NCI-H146 (cell line): ENCODE results near the gene MYL12B.
A peak's percentile ranks its signal among the peaks of the same experiment; 100 is the strongest.
"Not testable (repeated sequence)": the region's sequence is repeated elsewhere in the genome, so short reads cannot be mapped to it uniquely, and the experiment has no call there.

ENCODE experiments used
- DNase-seq: peaks from one replicate; lab custom pipeline; 2025; lab: John Stamatoyannopoulos, UW

The MYL12B gene

GRCh38 chr18:3261373-3262233 lies at the start of gene MYL12B:
MYL12B (plus strand) TSS chr18:3262133; CDS start chr18:3272899, 10,766 bp downstream.
- peak; percentile 82 for DNase-seq

- no peak for DNase-seq
Measured at GRCh38 chr18:3212657-3213056, 49.3 kb upstream of the MYL12B start.

- no peak for DNase-seq
Measured at GRCh38 chr18:3213300-3214059, 48.5 kb upstream of the MYL12B start.

DNA sequence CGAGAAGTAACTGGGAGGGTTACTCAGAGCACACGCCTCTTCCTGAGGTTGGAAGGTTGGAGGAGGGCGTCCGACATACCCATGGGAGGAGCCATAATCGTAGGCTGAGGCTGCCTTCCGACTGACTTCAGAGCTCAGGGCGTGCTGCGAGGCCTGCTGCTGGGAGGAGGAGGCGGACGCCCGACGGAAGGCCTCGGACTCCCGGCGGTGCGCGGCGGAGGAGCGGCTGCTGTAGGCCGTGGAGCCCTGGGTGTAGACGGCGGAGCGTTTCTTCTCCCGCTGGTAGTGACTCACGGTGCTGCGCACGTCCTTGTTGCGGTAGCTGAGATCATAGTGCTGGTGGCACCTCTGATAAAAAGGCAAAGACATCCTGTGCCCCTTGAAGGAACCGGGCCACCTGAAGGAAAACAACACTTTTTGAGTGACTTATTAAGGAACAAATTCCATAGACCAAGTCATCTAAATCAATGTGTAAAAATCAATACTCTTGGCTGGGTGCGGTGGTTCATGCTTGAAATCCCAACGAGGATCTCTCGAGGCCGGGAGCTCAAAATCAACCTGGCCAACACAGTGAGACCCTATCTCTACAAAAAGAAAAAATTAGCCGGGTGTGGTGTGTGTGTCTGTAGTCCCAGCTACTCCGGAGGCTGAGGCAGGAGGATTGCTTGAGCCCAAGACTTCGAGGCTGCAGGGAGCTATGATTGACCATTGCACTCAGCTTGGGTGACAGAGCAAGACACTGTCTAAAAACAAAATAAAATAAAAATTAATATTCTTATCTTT lies 46.9 kb upstream of the MYL12B start:
- DNase-seq = no peak

GRCh38 chr18:3216987-3217386 lies 44.9 kb upstream of the MYL12B start:
- DNase-seq = no peak

GRCh38 chr18:3217948-3218647 lies 43.8 kb upstream of the MYL12B start:
- no peak for DNase-seq

DNA sequence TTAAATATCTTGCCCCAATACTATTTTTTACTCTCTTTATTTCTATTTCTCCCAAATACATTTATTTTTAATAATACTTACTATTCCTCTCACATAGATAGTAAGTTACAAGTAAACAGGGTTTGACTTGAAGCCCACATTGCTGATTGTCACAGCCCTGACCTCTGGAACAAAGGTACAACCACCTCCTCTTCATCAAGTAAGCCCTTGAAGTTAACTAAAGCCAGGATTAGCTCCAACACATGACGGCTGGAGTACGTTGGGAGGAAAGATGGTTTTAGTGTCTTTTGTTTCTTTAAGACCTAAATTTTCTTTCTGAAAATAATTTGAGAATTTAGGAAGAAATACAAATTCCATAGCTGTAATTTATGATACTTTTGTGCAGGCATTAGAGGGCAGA lies 43.1 kb upstream of the MYL12B start:
- no peak for DNase-seq

DNA sequence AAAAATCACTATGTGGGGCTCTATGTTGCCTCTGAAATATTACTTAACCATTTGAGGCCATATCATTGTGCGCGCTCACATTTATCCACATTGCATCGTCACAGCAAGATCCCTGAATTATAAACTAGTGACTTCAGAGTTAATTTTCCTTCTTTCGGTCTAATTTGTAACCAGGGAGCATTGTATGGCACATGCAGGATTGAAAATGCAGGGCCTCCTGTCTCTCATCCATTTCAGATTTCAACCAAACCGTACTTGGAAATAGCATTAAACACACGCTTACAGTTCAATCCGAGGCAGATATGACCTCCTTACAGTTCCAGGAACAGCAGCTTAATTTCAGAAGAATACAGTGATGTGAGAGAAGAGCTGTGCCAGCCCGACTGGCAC lies 42.7 kb upstream of the MYL12B start:
- DNase-seq = no peak

DNA sequence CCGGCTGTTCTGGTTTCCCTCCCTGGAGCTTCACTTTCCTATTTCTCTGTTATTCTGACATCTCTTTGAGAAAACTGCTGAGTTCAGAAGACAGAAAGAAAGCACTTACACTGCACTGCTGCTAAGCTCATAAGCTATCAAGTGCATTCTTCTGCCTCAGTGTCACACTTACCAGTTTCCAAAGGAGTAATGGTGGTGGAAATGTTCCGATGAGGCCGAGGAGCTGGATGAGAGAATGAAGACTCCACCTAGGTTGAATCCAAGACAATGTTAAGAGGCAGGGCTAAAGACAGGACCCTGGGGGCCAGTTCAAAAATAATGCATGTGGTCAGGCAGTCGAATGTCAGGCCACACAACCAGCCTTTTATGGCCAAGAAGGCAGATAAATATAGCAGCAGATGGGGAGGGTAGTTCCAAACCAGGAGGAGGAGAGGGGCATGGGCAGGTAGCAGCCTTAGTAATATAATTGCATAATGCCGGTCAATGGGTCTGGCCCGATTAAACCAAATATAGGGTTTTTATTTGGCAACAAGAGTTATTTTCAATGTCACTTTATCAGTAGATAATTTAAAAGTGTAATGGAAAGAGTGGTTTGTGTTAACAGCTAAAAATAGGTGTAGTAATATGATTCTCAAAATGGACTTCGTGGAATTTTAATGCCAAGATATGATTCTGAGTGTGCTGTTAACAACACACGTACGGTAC lies 42.1 kb upstream of the MYL12B start, which contains the start of gene MYOM1:
Gene MYOM1, minus strand, starts transcription at position 338 of the 705 bp plus-strand sequence. CDS start 4,745 bp downstream, outside the sequence.
- DNase-seq = no peak

GRCh38 chr18:3220868-3221267 lies 41.1 kb upstream of the MYL12B start:
- not testable (repeated sequence) for DNase-seq

GRCh38 chr18:3221496-3221895 lies 40.4 kb upstream of the MYL12B start:
- no peak for DNase-seq

- no peak for DNase-seq
Measured at GRCh38 chr18:3223356-3223755, 38.6 kb upstream of the MYL12B start.

DNA sequence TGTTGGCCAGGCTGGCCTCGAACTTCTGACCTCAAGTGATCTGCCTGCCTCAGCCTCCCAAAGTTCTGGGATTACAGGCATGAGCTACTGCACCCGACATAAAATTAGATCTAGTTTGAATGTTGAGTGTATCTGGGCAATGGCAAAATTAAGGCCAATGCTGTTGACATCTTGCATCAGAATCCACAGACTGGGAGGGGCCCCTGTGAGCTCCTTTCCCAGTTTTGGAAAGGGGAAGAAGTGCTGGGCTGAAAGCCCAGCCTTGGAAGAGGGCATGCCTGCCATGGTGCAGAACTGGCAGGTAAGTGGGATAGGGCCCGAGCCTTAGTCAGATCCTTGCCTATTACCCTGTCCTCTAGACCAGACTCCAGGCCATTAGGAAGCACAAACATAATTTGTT lies 37.7 kb upstream of the MYL12B start:
- no peak for DNase-seq

DNA sequence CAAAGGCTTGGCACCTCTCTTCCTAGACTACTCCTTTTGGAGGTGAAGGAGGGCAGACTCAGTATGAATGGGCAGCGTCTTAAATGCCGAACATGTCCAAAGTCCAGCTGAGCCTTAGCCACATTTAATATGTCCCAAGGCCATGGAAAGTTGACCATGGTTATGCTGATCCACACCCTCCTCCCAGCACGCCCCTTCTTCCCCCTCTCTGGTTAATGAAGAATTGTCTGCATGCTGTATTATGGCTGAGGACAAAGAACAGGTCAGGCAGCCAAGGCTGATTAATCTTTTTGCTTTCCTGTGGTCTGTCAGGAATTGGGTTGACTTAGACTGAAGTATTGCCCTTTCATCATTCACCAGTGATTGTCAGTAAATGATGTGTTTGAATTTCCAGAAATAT lies 36.3 kb upstream of the MYL12B start:
- DNase-seq = no peak

GRCh38 chr18:3226048-3226447 lies 35.9 kb upstream of the MYL12B start:
- no peak for DNase-seq

- no peak for DNase-seq
Measured at GRCh38 chr18:3230401-3231334, 31.3 kb upstream of the MYL12B start.

- no peak for DNase-seq
Measured at GRCh38 chr18:3233004-3233403, 28.9 kb upstream of the MYL12B start.

DNA sequence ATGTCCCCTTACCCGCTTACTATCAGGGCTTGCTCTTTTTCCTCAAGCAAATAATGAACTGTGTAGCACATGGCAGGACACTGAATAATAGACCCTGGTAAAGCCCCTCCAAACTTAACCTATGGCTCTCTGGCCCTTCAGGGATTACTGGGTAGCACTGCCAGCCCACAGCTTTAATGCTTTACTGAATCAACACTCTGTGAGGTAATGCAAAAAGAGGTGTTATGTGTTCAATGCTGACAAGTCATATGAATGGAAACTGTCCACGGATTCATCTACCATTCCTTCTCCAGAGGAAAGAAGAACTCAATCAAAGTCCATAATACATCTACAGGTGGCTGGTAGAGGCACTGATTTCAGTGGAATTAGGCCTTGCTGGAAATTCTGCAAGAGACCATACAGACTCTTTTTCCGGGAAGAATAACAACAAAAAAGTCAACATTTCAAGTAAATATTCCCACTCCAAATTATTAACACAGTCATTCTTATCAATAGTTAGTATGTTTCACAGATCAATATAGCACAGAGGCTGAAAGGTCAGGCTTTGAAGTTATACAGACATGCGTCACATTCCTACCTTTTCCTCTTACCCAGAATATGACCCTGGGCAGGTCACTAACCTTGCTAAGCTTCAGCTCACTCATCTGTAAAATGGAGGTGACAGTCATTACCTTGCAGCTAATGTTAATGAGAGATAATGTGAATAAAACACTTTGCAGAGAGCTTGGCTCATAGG lies 28.3 kb upstream of the MYL12B start:
- no peak for DNase-seq

GRCh38 chr18:3234457-3234856 lies 27.5 kb upstream of the MYL12B start:
- no peak for DNase-seq
